Measurements from ENCODE around the gene FREM3.
"Not testable (repeated sequence)": the region's sequence is repeated elsewhere in the genome, so short reads cannot be mapped to it uniquely, and the experiment has no call there.

The FREM3 gene

GRCh38 chr4:143712155-143712550 is 11.7 kb upstream of the FREM3 start:
- no peak overlapping the region for H3K4me3 ChIP-seq (ENCODE audit: low read depth, low read length)
- H3K4me1 ChIP-seq (ENCODE audit: control insufficient read depth, insufficient read depth, low read length): peaks cover 13% of the 10 kb centered on the region
- H3K27me3 ChIP-seq (ENCODE audit: control insufficient read depth, insufficient read depth, low read length): no peaks in the 10 kb centered on the region
- H3K9ac ChIP-seq (ENCODE audit: low read depth, low read length): no peak overlapping the region
- no peaks in the 10 kb centered on the region for H3K9me3 ChIP-seq (ENCODE audit: control insufficient read depth, insufficient read depth, low read length)
- no peaks in the 10 kb centered on the region for H3K36me3 ChIP-seq (ENCODE audit: control insufficient read depth, insufficient read depth, low read length)

- Histone ChIP-seq H3K9me3 (ENCODE audit: control insufficient read depth, insufficient read depth, low read length) (no peaks in the 10 kb centered on the region), H3K27me3 (ENCODE audit: control insufficient read depth, insufficient read depth, low read length) (no peaks in the 10 kb centered on the region), H3K4me1 (ENCODE audit: control insufficient read depth, insufficient read depth, low read length) (peaks cover 13% of the 10 kb centered on the region), H3K4me3 (ENCODE audit: low read depth, low read length) (no peak overlapping the region), H3K9ac (ENCODE audit: low read depth, low read length) (no peak overlapping the region), H3K36me3 (ENCODE audit: control insufficient read depth, insufficient read depth, low read length) (no peaks in the 10 kb centered on the region)
Observed at GRCh38 chr4:143711543-143712154, 11.2 kb upstream of the FREM3 start.

DNA sequence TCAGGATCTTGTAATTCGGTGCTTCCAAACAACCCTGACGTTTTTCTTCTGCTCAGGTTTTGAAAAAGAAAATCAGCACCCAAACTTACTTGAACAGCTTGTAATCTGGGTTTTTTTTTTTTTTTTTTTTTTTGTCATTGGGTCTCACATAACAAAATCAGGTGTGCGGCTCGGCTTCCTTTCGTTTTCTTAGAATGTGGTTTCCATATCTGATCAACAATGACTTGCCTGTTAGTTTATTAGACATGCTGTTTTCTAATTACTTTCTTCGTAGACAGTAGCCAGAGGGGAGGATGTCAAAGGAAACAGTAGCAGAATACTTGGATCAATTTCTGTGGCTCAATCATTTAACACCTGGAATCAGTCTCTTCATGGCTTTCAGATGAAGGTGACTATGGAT is 890 bp upstream of the FREM3 start:
- H3K36me3 ChIP-seq (ENCODE audit: control insufficient read depth, insufficient read depth, low read length): no peaks in the 10 kb centered on the region
- peak overlapping the region; percentile 61 for H3K4me3 ChIP-seq (ENCODE audit: low read depth, low read length)
- peaks cover 60% of the 10 kb centered on the region for H3K27me3 ChIP-seq (ENCODE audit: control insufficient read depth, insufficient read depth, low read length)
- H3K9me3 ChIP-seq (ENCODE audit: control insufficient read depth, insufficient read depth, low read length): no peaks in the 10 kb centered on the region
- H3K9ac ChIP-seq (ENCODE audit: low read depth, low read length): no peak overlapping the region
- no peaks in the 10 kb centered on the region for H3K4me1 ChIP-seq (ENCODE audit: control insufficient read depth, insufficient read depth, low read length)

DNA sequence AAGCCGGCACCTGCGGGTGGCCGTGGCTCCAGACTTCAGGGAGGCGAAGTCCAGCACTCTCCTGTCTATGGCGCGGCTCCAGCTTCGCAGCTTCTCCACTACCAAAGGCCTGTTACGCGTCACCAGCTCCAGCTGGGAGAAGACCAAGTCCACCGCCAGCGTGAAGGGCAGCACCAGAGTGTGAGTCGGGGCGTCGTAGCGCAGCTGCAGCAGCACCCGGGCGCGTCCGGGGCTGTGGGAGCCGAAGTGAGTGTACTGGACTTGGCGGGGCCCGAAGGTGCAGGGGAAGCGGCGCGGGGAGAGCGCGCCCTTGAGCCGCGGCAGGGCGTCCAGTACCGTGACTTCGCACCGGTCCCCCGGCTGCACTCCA is 444 bp downstream of the FREM3 start:
- Histone ChIP-seq H3K9ac (ENCODE audit: low read depth, low read length) (no peak overlapping the region), H3K27me3 (ENCODE audit: control insufficient read depth, insufficient read depth, low read length) (peaks cover 60% of the 10 kb centered on the region), H3K4me3 (ENCODE audit: low read depth, low read length) (peak overlapping the region; percentile 61), H3K9me3 (ENCODE audit: control insufficient read depth, insufficient read depth, low read length) (no peaks in the 10 kb centered on the region), H3K36me3 (ENCODE audit: control insufficient read depth, insufficient read depth, low read length) (no peaks in the 10 kb centered on the region), H3K4me1 (ENCODE audit: control insufficient read depth, insufficient read depth, low read length) (no peaks in the 10 kb centered on the region)

DNA sequence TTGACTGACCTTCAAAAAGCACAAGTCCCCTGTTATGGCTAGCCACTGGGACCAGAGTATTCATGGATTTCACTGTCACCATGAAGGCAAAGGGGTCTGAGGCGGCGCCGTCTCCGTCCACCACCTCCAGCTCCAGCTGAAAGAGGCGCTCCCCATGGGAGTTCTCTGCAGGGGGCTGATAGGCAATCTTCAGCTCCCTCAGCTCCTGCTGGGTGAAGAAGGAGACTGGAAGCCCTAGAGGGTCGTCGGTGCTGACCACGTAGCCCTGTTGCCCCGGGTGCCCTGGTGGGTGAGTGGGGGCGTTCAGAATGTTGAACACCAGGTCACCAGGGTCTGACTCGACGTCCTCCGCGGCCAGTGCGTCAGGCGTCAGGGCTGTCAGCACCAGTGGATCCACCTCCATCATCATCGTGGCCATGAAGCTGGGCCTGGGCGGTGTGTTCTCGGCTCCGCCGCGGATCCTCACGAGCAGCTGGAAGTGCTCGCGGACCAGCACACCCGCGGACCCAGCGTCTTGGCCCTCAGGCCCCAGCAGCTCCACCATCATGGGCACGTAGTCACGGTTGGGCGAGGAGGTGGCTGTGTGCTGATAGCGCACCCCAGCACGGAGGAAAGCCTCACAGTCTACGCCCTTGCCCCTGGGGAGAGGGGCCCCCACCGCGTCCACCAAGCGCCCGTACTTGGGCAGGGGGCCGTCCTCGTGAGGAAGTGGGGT is 987 bp downstream of the FREM3 start:
- no peaks in the 10 kb centered on the region for H3K4me1 ChIP-seq (ENCODE audit: control insufficient read depth, insufficient read depth, low read length)
- H3K9me3 ChIP-seq (ENCODE audit: control insufficient read depth, insufficient read depth, low read length): no peaks in the 10 kb centered on the region
- peaks cover 60% of the 10 kb centered on the region for H3K27me3 ChIP-seq (ENCODE audit: control insufficient read depth, insufficient read depth, low read length)
- no peak overlapping the region for H3K9ac ChIP-seq (ENCODE audit: low read depth, low read length)
- no peaks in the 10 kb centered on the region for H3K36me3 ChIP-seq (ENCODE audit: control insufficient read depth, insufficient read depth, low read length)
- H3K4me3 ChIP-seq (ENCODE audit: low read depth, low read length): peak overlapping the region; percentile 61

DNA sequence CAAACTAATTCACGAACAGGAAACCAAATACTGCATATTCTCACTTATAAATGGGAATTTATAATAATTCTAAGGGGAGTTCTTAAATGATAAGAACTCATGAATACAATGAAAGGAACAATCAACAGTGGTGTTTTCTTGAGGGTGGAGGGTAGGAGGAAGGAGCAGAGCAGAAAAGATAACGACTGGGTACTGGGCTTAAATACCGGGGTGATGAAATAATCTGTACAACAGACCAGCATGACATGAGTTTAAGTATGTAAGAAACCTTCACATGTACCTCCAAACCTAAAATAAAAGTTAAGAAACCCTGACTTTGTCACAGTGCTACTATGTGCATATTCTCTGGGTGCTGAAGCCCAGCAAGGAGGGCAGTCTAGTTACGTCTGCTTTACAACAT is 6.6 kb downstream of the FREM3 start:
- no peaks in the 10 kb centered on the region for H3K9me3 ChIP-seq (ENCODE audit: control insufficient read depth, insufficient read depth, low read length)
- no peak overlapping the region for H3K4me3 ChIP-seq (ENCODE audit: low read depth, low read length)
- no peaks in the 10 kb centered on the region for H3K4me1 ChIP-seq (ENCODE audit: control insufficient read depth, insufficient read depth, low read length)
- H3K36me3 ChIP-seq (ENCODE audit: control insufficient read depth, insufficient read depth, low read length): no peaks in the 10 kb centered on the region
- peaks cover 16% of the 10 kb centered on the region for H3K27me3 ChIP-seq (ENCODE audit: control insufficient read depth, insufficient read depth, low read length)
- H3K9ac ChIP-seq (ENCODE audit: low read depth, low read length): no peak overlapping the region

DNA sequence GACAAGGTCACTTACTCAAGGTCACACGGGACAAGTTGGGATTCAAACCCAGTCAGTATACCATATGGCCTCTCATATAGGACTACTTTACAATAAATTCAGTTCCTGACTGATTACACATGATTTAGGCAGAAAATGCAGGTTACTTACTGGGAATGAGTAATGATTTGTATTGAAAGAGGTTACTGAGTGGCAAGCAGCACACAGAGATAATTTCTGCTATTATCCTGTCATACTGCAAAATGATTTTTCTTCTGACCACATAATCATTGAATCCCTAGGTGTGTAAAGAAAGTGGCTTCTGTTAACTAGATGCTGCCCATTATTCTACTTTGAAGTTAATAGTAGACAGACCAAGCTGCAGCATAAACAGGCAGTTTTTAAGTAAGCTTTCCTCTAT is 8.2 kb downstream of the FREM3 start:
- Histone ChIP-seq H3K27me3 (ENCODE audit: control insufficient read depth, insufficient read depth, low read length) (peaks cover under 1% of the 10 kb centered on the region), H3K4me1 (ENCODE audit: control insufficient read depth, insufficient read depth, low read length) (no peaks in the 10 kb centered on the region), H3K9ac (ENCODE audit: low read depth, low read length) (no peak overlapping the region), H3K4me3 (ENCODE audit: low read depth, low read length) (no peak overlapping the region), H3K9me3 (ENCODE audit: control insufficient read depth, insufficient read depth, low read length) (no peaks in the 10 kb centered on the region), H3K36me3 (ENCODE audit: control insufficient read depth, insufficient read depth, low read length) (no peaks in the 10 kb centered on the region)

GRCh38 chr4:143679434-143679833 is 21.0 kb downstream of the FREM3 start:
- no peaks in the 10 kb centered on the region for H3K4me1 ChIP-seq (ENCODE audit: control insufficient read depth, insufficient read depth, low read length)
- H3K27me3 ChIP-seq (ENCODE audit: control insufficient read depth, insufficient read depth, low read length): no peaks in the 10 kb centered on the region
- no peak overlapping the region for H3K9ac ChIP-seq (ENCODE audit: low read depth, low read length)
- H3K4me3 ChIP-seq (ENCODE audit: low read depth, low read length): no peak overlapping the region
- H3K36me3 ChIP-seq (ENCODE audit: control insufficient read depth, insufficient read depth, low read length): no peaks in the 10 kb centered on the region
- H3K9me3 ChIP-seq (ENCODE audit: control insufficient read depth, insufficient read depth, low read length): no peaks in the 10 kb centered on the region

DNA sequence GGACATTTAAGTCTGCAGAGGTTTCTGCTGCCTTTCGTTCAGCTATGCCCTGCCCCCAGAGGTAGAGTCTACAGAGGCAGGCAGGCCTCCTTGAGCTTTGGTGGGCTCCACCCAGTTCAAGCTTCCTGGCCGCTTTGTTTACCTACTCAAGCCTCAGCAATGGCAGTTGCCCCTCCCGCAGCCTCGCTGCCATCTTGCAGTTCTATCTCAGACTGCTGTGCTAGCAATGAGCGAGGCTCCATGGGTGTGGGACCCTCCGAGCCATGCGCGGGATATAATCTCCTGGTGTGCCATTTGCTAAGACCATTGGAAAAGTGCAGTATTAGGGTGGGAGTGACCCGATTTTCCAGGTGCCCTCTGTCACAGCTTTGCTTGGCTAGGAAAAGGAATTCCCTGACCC is 26.8 kb downstream of the FREM3 start:
- not testable (repeated sequence) for H3K4me1 ChIP-seq (ENCODE audit: control insufficient read depth, insufficient read depth, low read length); H3K36me3 ChIP-seq (ENCODE audit: control insufficient read depth, insufficient read depth, low read length); H3K9ac ChIP-seq (ENCODE audit: low read depth, low read length); H3K9me3 ChIP-seq (ENCODE audit: control insufficient read depth, insufficient read depth, low read length); H3K4me3 ChIP-seq (ENCODE audit: low read depth, low read length); H3K27me3 ChIP-seq (ENCODE audit: control insufficient read depth, insufficient read depth, low read length)

- Histone ChIP-seq H3K36me3 (ENCODE audit: control insufficient read depth, insufficient read depth, low read length) (no peaks in the 10 kb centered on the region), H3K9me3 (ENCODE audit: control insufficient read depth, insufficient read depth, low read length) (no peaks in the 10 kb centered on the region), H3K9ac (ENCODE audit: low read depth, low read length) (no peak overlapping the region), H3K27me3 (ENCODE audit: control insufficient read depth, insufficient read depth, low read length) (no peaks in the 10 kb centered on the region), H3K4me3 (ENCODE audit: low read depth, low read length) (no peak overlapping the region), H3K4me1 (ENCODE audit: control insufficient read depth, insufficient read depth, low read length) (no peaks in the 10 kb centered on the region)
Observed at GRCh38 chr4:143668930-143669552, 31.4 kb downstream of the FREM3 start.

DNA sequence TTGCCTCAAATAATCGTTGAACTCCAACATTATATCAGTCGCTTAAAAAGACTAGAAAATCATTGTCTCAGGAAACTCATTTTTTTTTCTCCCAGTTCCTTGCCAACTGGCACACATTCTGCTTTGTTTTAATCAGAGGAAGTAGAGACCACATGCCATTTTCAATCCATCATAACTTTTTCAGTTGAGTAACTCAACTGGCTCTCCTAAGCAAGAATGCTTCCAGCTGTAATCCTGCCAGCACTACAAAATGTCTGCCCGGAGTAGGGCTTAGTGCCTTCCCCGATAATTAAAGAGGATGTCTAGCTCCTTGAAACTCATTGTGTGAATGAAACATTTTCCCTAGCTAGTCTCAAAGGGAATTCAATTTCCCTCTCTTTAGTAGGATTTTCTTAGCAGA is 33.0 kb downstream of the FREM3 start:
- H3K4me3 ChIP-seq (ENCODE audit: low read depth, low read length): no peak overlapping the region
- H3K36me3 ChIP-seq (ENCODE audit: control insufficient read depth, insufficient read depth, low read length): no peaks in the 10 kb centered on the region

DNA sequence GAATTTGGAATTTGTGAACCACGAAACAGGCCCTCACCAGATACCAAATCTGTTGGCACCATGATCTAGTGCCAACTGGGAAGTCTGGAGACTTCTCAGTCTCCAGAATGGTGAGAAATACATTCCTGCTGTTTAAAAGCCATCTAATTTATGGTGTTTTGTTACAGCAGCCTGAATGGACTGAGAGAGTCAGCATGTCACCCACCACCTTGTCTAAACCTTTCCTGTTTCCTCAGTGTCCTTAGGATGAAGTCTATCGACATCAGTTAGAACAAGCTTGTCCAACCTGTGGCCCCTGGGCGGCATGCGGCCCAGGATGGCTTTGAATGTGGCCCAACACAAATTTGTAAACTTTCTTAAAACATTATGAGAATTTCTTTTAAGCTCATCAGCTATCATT is 42.1 kb downstream of the FREM3 start:
- Histone ChIP-seq H3K9ac (ENCODE audit: low read depth, low read length) (no peak overlapping the region), H3K4me1 (ENCODE audit: control insufficient read depth, insufficient read depth, low read length) (no peaks in the 10 kb centered on the region), H3K9me3 (ENCODE audit: control insufficient read depth, insufficient read depth, low read length) (no peaks in the 10 kb centered on the region), H3K4me3 (ENCODE audit: low read depth, low read length) (no peak overlapping the region), H3K27me3 (ENCODE audit: control insufficient read depth, insufficient read depth, low read length) (no peaks in the 10 kb centered on the region), H3K36me3 (ENCODE audit: control insufficient read depth, insufficient read depth, low read length) (no peaks in the 10 kb centered on the region)

More for the DNA sequence above, 33.0 kb downstream of the FREM3 start:
- no peaks in the 10 kb centered on the region for H3K9me3 ChIP-seq (ENCODE audit: control insufficient read depth, insufficient read depth, low read length)
- no peak overlapping the region for H3K9ac ChIP-seq (ENCODE audit: low read depth, low read length)
- no peaks in the 10 kb centered on the region for H3K27me3 ChIP-seq (ENCODE audit: control insufficient read depth, insufficient read depth, low read length)
- no peaks in the 10 kb centered on the region for H3K4me1 ChIP-seq (ENCODE audit: control insufficient read depth, insufficient read depth, low read length)
